LNCaP clone FGC (cell line): ENCODE data around the gene ZBTB32.
A peak's percentile ranks its signal among the peaks of the same experiment; 100 is the strongest.

ENCODE experiments used
- DNase-seq: peaks from one replicate; pipeline ENCODE4 v3.0.0-alpha.2; 2011; ENCODE audit warnings: low read depth
- H3K4me3 ChIP-seq: 2 replicates; pipeline ENCODE4 v1.5.1; 2011; ENCODE audit warnings: mild to moderate bottlenecking, low read depth, low read length, control low read depth
- CTCF ChIP-seq: IDR thresholded peaks from 2 replicates; pipeline ENCODE4 v1.5.1; 2012; ENCODE audit warnings: mild to moderate bottlenecking; ENCODE audit not compliant: control insufficient read depth, insufficient read depth; ENCODE audit errors: extremely low read depth

ZBTB32 gene

DNA sequence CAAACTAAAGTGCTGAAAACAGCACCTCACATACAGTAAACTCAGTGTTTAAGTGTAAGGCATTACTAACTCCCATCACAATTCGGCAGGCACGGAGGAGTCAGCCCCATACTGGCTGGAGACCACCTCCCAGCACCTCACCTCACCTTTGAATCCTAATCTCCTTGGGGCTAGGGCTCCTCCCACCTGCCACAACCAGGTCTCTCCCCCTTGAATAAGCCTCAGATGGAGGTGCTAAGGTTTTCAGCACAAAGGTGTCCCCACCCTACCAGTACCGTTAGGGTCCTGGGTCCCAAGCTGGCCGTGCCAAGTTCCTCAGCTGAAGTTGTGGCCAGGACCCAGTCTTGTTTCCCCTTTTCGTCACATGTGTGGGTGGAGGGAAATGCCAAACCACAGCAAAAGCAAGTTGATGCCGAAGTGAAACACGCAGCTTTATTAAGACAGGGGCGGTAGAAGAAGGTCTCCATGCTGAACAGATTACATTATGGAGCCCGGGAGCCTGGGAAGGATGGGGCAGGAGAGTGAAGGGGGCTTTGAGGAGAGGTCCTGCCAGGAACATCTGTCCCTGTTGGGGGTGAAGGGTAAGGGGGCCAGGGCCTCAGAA lies 37.9 kb downstream of the ZBTB32 start, which contains the start of gene IGFLR1:
TSS of gene IGFLR1 (minus strand) at position 332 of the 604 bp plus-strand sequence. CDS start 1,272 bp downstream, outside the sequence.
- DNase-seq, result no peak
- H3K4me3 ChIP-seq, result no peak within 1 kb of the TSS; the same call in none of the 2 replicates
- TF ChIP-seq CTCF, result no peak

DNA sequence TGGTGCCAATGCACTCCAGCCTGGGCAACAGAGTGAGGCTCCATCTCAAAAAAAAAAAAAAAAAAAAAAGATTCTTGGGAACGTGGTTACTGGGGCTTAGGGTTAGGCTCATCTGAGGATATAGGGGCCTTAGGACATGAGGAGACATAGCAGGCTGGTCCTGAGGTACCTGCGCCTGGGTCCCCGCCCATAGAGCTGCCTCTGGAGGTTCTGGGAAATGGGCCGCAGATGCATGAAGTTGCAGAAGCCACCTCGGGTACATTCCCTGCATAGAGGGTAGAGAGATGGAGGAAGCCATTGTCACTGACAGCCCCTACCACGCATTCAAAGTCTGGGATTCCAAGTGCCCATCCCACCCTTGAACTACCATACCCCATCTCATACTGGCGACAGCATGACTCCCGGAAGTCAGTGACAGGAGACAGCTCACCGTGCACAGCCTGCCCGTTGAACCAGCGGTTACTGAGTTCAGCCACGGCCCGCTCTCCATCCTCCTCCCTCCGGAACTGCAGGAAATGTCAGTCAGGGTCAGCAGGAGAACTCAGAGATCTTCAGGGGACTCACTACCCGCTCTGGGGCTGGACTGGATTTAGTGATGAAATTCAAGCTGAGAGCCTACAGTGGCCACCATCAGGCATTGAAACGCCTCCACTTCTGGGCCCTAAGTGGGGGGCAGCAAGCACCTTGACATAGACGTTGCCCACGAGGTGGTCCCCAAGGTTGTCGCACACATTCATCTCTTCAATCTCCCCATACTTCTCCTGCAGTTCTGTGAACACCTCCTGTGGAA lies 39.5 kb downstream of the ZBTB32 start:
- no peak for DNase-seq
- H3K4me3 ChIP-seq, result peak overlapping the region; percentile 98
- TF ChIP-seq CTCF, result no peak

DNA sequence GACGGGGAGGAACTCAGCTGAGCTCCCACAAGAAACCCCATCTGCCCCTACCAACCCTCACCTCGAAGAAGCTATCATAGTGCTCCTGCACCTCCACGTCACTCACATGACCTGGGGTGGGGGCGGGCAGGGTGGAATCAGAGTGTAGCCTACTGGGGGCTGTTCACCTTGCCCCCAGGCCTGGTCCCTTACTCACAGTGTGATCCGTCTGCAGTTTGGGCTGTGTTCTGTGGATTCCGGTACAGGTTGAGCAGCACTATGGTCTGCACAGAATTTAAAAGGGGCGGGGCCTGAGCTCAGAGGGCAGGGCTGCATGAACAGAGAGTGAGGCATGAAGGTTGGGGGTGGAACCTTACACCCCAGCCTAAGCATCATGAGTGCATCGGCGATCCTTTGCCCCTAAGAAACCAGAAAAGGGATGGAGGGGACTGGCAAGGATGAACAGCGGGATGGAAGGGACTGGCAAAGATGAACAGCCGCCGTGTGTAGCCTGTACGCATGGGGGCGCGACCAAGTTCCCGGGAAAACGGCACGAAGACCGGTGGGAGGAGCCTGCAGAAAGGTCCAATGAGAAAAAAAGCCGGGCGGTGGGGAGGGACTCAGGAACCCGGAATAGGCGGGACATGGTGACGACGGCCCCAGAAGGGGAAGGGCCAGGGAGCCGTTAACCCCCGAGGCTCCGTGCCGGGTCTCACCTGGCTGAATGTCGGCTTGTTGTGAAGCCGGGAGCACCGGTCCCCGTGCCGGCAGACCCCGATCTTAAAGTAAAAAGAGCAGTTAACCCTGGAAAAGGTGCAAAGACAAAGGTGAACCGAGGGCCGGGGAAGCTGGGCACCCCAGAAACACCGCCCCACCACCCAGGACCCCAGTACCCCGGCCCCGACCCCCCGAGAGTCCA lies 40.3 kb downstream of the ZBTB32 start:
- TF ChIP-seq CTCF, result peak; percentile 32
- peak; percentile 81 for DNase-seq
- H3K4me3 ChIP-seq, result peak overlapping the region; percentile 98

GRCh38 chr19:35745328-35746086 lies 41.1 kb downstream of the ZBTB32 start, which contains the start of the genes PSENEN and U2AF1L4:
Gene PSENEN (plus strand): TSS chr19:35745651. CDS start chr19:35745931, 280 bp downstream.
Gene U2AF1L4 (minus strand): TSS chr19:35745418. CDS start chr19:35745391, 27 bp downstream.
- H3K4me3 ChIP-seq, result peak within 1 kb of the TSS; percentile 98
- DNase-seq, result peak; percentile 98
- no peak for TF ChIP-seq CTCF

- no peak for DNase-seq
- H3K4me3 ChIP-seq, result peak overlapping the region; percentile 98
- TF ChIP-seq CTCF, result no peak
Observed at GRCh38 chr19:35746087-35746462, 41.7 kb downstream of the ZBTB32 start.

GRCh38 chr19:35746531-35746930 lies 42.2 kb downstream of the ZBTB32 start:
- DNase-seq, result no peak
- TF ChIP-seq CTCF, result no peak
- peak overlapping the region; percentile 98 for H3K4me3 ChIP-seq
